AG04450 (cell line): ENCODE results near the gene NEUROG2. TPM values are rescaled to one million over a fixed set of nuclear protein-coding genes. Genes with fewer than 3 reads are reported as not detected.

Source experiments
- CTCF ChIA-PET: fragments of 300-600, 350-600 bp; formaldehyde crosslinking; extraction: SDS; loops from one replicate; lab custom pipeline; 2022; ENCODE audit warnings: antibody characterized with exemption, inconsistent platforms; lab: Charles Lee
- POLR2A ChIA-PET: fragments of 350-600 bp; formaldehyde crosslinking; extraction: SDS; loops from one replicate; lab custom pipeline; 2021; ENCODE audit warnings: antibody characterized with exemption, inconsistent platforms; lab: Yijun Ruan, JAX
- DNase-seq: peaks from one replicate; pipeline ENCODE4 v3.0.0-alpha.2; 2011; ENCODE audit warnings: low read depth, low spot score
- H3K27ac ChIP-seq: one replicate; pipeline ENCODE4 v1.5.1; 2012; ENCODE audit warnings: low read depth, low read length, control low read depth
- H3K27me3 ChIP-seq: one replicate; pipeline ENCODE4 v1.6.0; 2012; ENCODE audit warnings: low read length; ENCODE audit not compliant: control insufficient read depth, insufficient read depth
- H3K4me3 ChIP-seq: 2 replicates; pipeline ENCODE4 v1.5.1; 2011; ENCODE audit warnings: mild to moderate bottlenecking, low read depth, low read length, control low read depth
- H3K9me3 ChIP-seq: 2 replicates; pipeline ENCODE4 v1.5.1; 2012; ENCODE audit warnings: low read length; ENCODE audit not compliant: control insufficient read depth, insufficient read depth
- CTCF ChIP-seq: IDR thresholded peaks from 2 replicates; pipeline ENCODE4 v1.5.1; 2011; ENCODE audit warnings: low read depth, low read length, control low read depth, inconsistent platforms
- polyA minus RNA-seq: library from RNA; depleted of rRNA, polyadenylated mRNA; stranded (reverse); fragments of >200 nt; gene quantifications from 2 replicates; pipeline ENCODE4 v1.2.3, GENCODE V29; 2011; rRNA and poly(A)+ RNA removed
- polyA plus RNA-seq: library from polyadenylated mRNA; depleted of rRNA; stranded (reverse); fragments of >200 nt; gene quantifications from 2 replicates; pipeline ENCODE4 v1.2.3, GENCODE V29; 2011; rRNA removed

The NEUROG2 gene
- polyA plus RNA-seq, result not detected in 2 replicates
- polyA minus RNA-seq, result not detected in 2 replicates

GRCh38 chr4:112516066-112516470 lies at the start of gene NEUROG2:
NEUROG2 (minus strand) TSS chr4:112516180; CDS start chr4:112515475, 705 bp downstream.
- CTCF ChIA-PET, result interaction anchor here (0.5 to 1.1 kb wide), 2 partner anchors 13 to 87 kb away, joined by 3 read pairs; no protein-coding TSS in a partner anchor
- no peak for DNase-seq
- Histone ChIP-seq H3K27me3 (peaks cover 88% of the 10 kb centered on the region), H3K27ac (no peak within 1 kb of the TSS), H3K4me3 (peak within 1 kb of the TSS; percentile 55), H3K9me3 (peaks cover 10% of the 10 kb centered on the region; the same call in 1 of the 2 replicates)
- POLR2A ChIA-PET, result no interaction called here
- no peak for TF ChIP-seq CTCF

- no peak for DNase-seq
- no peak for TF ChIP-seq CTCF
- no peaks in the 10 kb centered on the region for H3K27me3 ChIP-seq
- ChIA-PET CTCF (no interaction called here), POLR2A (no interaction called here)
- peaks cover 2% of the 10 kb centered on the region; the same call in 1 of the 2 replicates for H3K9me3 ChIP-seq
- H3K4me3 ChIP-seq, result no peak overlapping the region
- no peak overlapping the region for H3K27ac ChIP-seq
These were observed 48.8 kb upstream of the NEUROG2 start for GRCh38 chr4:112564706-112565270.

DNA sequence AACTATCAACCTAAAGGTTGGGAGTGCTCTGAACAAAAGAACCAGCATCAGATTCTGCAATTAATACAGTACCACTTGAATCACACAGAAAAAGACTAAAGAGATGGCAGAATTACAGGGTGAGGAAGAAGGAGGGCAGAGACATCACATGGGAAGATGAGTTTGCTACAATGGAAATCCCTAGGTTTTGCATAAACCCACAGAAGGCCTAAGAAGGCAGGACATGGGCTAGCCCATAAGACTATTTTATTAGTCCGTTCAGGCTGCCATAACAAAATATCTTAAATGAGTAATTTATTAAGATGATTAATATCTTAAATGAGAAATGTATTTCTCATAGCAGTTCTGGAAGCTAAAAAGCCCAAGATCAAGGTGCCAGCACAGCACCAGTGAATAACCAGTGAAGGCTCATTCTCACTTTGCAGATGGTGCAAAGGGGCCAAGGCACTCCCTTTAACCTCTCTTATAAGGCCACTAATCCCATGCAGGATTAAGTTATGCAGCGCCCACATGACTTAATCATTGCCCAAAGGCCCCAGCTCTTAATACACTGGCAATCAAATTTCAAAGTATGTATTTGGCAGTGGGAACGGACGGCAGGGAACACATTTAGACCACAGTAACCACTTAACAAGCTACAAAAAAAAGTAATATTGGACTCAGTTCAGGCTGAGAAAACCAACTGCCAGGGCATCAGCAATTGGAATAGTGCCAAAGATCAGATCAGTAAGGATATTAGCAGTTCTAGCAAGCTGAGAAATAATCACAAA lies 47.6 kb upstream of the NEUROG2 start:
- ChIA-PET POLR2A (no interaction called here), CTCF (interaction anchor here (1.0 kb wide), 1 partner anchor 9 kb away, joined by 3 read pairs; no protein-coding TSS in a partner anchor)
- no peak for DNase-seq
- H3K27ac ChIP-seq, result no peak overlapping the region
- H3K9me3 ChIP-seq, result peaks cover 2% of the 10 kb centered on the region; the same call in 1 of the 2 replicates
- no peaks in the 10 kb centered on the region for H3K27me3 ChIP-seq
- H3K4me3 ChIP-seq, result no peak overlapping the region
- no peak for TF ChIP-seq CTCF

- Histone ChIP-seq H3K9me3 (peaks cover 2% of the 10 kb centered on the region; the same call in 1 of the 2 replicates), H3K4me3 (no peak overlapping the region), H3K27me3 (no peaks in the 10 kb centered on the region), H3K27ac (no peak overlapping the region)
- no peak for DNase-seq
- no peak for TF ChIP-seq CTCF
- ChIA-PET CTCF (no interaction called here), POLR2A (no interaction called here)
These were observed 46.4 kb upstream of the NEUROG2 start for GRCh38 chr4:112562254-112562879.
